Neuronal stem cell (in vitro differentiated cells): ENCODE data around the gene SULF2.
A peak's percentile ranks its signal among the peaks of the same experiment; 100 is the strongest.

Source experiments
- DNase-seq: peaks from one replicate; pipeline ENCODE4 v3.0.0-alpha.2; 2013; ENCODE audit warnings: low spot score
- H2AFZ ChIP-seq: one replicate; pipeline ENCODE4 v1.6.1; 2013; ENCODE audit warnings: mild to moderate bottlenecking, low read length, inconsistent platforms
- H2AK5ac ChIP-seq: 2 replicates; pipeline ENCODE4 v1.6.1; 2013; ENCODE audit warnings: low read depth, mild to moderate bottlenecking, inconsistent platforms, low read length, moderate library complexity, mixed read lengths
- H2BK120ac ChIP-seq: 2 replicates; pipeline ENCODE4 v1.6.1; 2013; ENCODE audit warnings: low read depth, mild to moderate bottlenecking, inconsistent platforms, low read length, moderate library complexity, mixed read lengths
- H2BK12ac ChIP-seq: one replicate; pipeline ENCODE4 v1.6.1; 2013; ENCODE audit warnings: low read length, inconsistent platforms
- H2BK15ac ChIP-seq: 2 replicates; pipeline ENCODE4 v1.6.1; 2013; ENCODE audit warnings: mild to moderate bottlenecking, low read length, inconsistent platforms, mixed read lengths
- H2BK5ac ChIP-seq: one replicate; pipeline ENCODE4 v1.6.1; 2013; ENCODE audit warnings: inconsistent platforms, mild to moderate bottlenecking, low read length, moderate library complexity
- H3K14ac ChIP-seq: one replicate; pipeline ENCODE4 v1.6.1; 2013; ENCODE audit warnings: low read length, inconsistent platforms
- H3K18ac ChIP-seq: 2 replicates; pipeline ENCODE4 v1.6.1; 2013; ENCODE audit warnings: low read length, inconsistent platforms
- H3K23ac ChIP-seq: 2 replicates; pipeline ENCODE4 v1.6.1; 2013; ENCODE audit warnings: low read depth, mild to moderate bottlenecking, mixed read lengths, low read length, inconsistent platforms; ENCODE audit not compliant: poor library complexity
- H3K27ac ChIP-seq: replicated peaks from 3 replicates; pipeline ENCODE4 v1.5.1; 2013; ENCODE audit warnings: low read length, inconsistent platforms
- H3K27me3 ChIP-seq, 3 experiments: 2 replicates each; pipeline ENCODE4 v1.6.1; 2013; ENCODE audit warnings: low read length in 3 of 3, mild to moderate bottlenecking in 2 of 3, inconsistent platforms in 1 of 3, low read depth in 1 of 3, mixed read lengths in 1 of 3, moderate library complexity in 1 of 3; ENCODE audit not compliant: control insufficient read depth in 3 of 3, insufficient read depth in 3 of 3
- H3K36me3 ChIP-seq, 2 donors: replicated peaks in 1 of 2; 2 replicates each; pipeline ENCODE4 v1.6.1; 2013; ENCODE audit warnings: low read length in 2 of 2; ENCODE audit not compliant: control insufficient read depth in 2 of 2, insufficient read depth in 2 of 2
- H3K4ac ChIP-seq: 2 replicates; pipeline ENCODE4 v1.6.1; 2013; ENCODE audit warnings: inconsistent platforms, mild to moderate bottlenecking, low read length, moderate library complexity
- H3K4me1 ChIP-seq, 2 donors: 1 replicate in 1 of 2; 2 replicates in 1 of 2; pipeline ENCODE4 v1.6.1; 2013; ENCODE audit warnings: low read length in 2 of 2, low read depth in 1 of 2; ENCODE audit not compliant: control insufficient read depth in 2 of 2, insufficient read depth in 1 of 2
- H3K4me2 ChIP-seq: one replicate; pipeline ENCODE4 v1.6.1; 2013; ENCODE audit warnings: mild to moderate bottlenecking, low read length, inconsistent platforms; ENCODE audit not compliant: insufficient read depth, poor library complexity, severe bottlenecking
- H3K4me3 ChIP-seq, 2 donors: 2 replicates each; pipeline ENCODE4 v1.5.1; 2013; ENCODE audit warnings: low read length in 2 of 2, mild to moderate bottlenecking in 2 of 2, inconsistent platforms in 1 of 2, moderate library complexity in 1 of 2
- H3K79me1 ChIP-seq: one replicate; pipeline ENCODE4 v1.6.1; 2013; ENCODE audit warnings: low read depth, mild to moderate bottlenecking, inconsistent platforms, low read length, moderate library complexity
- H3K9ac ChIP-seq: one replicate; pipeline ENCODE4 v1.6.1; 2013; ENCODE audit warnings: mild to moderate bottlenecking, low read depth, low read length, inconsistent platforms; ENCODE audit not compliant: poor library complexity
- H3K9me3 ChIP-seq, 2 donors: replicated peaks in 1 of 2; 2 replicates each; pipeline versions ENCODE3 to v1.6.1; 2013; ENCODE audit warnings: low read length in 2 of 2, mild to moderate bottlenecking in 2 of 2, inconsistent platforms in 1 of 2, low read depth in 1 of 2, mixed read lengths in 1 of 2, moderate library complexity in 1 of 2; ENCODE audit not compliant: control insufficient read depth in 2 of 2, insufficient read depth in 1 of 2
- H4K8ac ChIP-seq: one replicate; pipeline ENCODE4 v1.6.1; 2013; ENCODE audit warnings: low read depth, mild to moderate bottlenecking, inconsistent platforms, low read length, moderate library complexity
- H4K91ac ChIP-seq: one replicate; pipeline ENCODE4 v1.6.1; 2013; ENCODE audit warnings: low read length, low read depth, mild to moderate bottlenecking, inconsistent platforms; ENCODE audit not compliant: poor library complexity
- WGBS, 2 donors: extraction: QIAGEN DNeasy Blood & Tissue Kit; methylation state at CpG; one replicate each; pipeline ENCODE4 v1.1.7; 2013; ENCODE audit warnings: missing lambda C conversion rate in 2 of 2, mixed read lengths in 1 of 2; ENCODE audit not compliant: insufficient read length in 2 of 2, insufficient replicate concordance in 1 of 2; ENCODE audit errors: extremely low coverage in 2 of 2; 5-methylcytosine and 5-hydroxymethylcytosine counted together

SULF2 gene

GRCh38 chr20:47676912-47677634 lies 108.2 kb downstream of the SULF2 start:
- H3K4me2 ChIP-seq: no peak overlapping the region
- no peak for DNase-seq
- H3K9ac ChIP-seq: no peak overlapping the region
- no peak overlapping the region for H3K23ac ChIP-seq
- H2BK12ac ChIP-seq: no peak overlapping the region
- H3K36me3 ChIP-seq: peaks cover 3 to 23% of the 10 kb centered on the region in 2 donors
- no peaks in the 10 kb centered on the region for H3K9me3 ChIP-seq
- no peak overlapping the region for H2BK5ac ChIP-seq
- no peak overlapping the region for H3K18ac ChIP-seq
- no peak overlapping the region for H2AFZ ChIP-seq
- H2BK120ac ChIP-seq: no peak overlapping the region
- WGBS, 2 donors: no CpG with 5 or more reads among the region's 18 CpGs
- H2AK5ac ChIP-seq: peak overlapping the region; percentile 73
- H3K14ac ChIP-seq: no peak overlapping the region
- no peaks in the 10 kb centered on the region for H3K27me3 ChIP-seq
- H2BK15ac ChIP-seq: peak overlapping the region; percentile 9
- no peak overlapping the region for H4K91ac ChIP-seq
- no peak overlapping the region for H4K8ac ChIP-seq
- H3K79me1 ChIP-seq: no peaks in the 10 kb centered on the region
- no peaks in the 10 kb centered on the region for H3K4me1 ChIP-seq
- no peak overlapping the region for H3K27ac ChIP-seq
- H3K4me3 ChIP-seq: no peak overlapping the region
- H3K4ac ChIP-seq: no peak overlapping the region

DNA sequence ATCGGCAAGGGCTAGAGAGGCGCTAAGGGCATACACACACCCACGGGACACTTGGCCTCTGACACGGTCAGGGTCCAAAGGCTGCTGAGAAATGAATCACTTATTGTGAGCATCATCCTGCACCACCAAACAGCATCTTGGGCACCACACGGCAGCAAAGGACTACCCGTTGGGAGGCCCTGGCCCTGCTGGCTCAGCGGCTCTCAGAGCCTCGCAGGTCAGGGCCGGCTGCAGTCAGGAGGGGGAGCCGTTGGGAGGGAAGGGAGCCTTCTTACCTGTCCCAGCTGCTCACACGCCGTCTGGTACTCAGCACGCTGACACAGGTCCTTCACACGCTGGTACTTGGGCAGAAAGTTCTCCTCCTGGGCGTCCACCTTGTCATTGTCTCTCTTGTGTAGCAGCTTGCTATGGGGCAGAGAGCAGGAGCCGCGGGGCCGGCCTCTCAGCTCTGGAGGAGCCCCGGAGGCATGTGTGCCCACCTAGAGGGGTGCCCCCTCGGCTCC lies 109.0 kb downstream of the SULF2 start:
- H2BK15ac ChIP-seq: no peak overlapping the region
- H2BK5ac ChIP-seq: no peak overlapping the region
- H4K91ac ChIP-seq: no peak overlapping the region
- H3K4ac ChIP-seq: no peak overlapping the region
- no peaks in the 10 kb centered on the region for H3K79me1 ChIP-seq
- no peak overlapping the region for H4K8ac ChIP-seq
- H3K27me3 ChIP-seq: no peaks in the 10 kb centered on the region
- H2AK5ac ChIP-seq: no peak overlapping the region
- H2BK120ac ChIP-seq: no peak overlapping the region
- H2AFZ ChIP-seq: no peak overlapping the region
- no peak overlapping the region for H3K9ac ChIP-seq
- no peak overlapping the region for H3K27ac ChIP-seq
- peaks cover 2 to 27% of the 10 kb centered on the region in 2 donors for H3K36me3 ChIP-seq
- H3K4me1 ChIP-seq: no peaks in the 10 kb centered on the region
- H3K4me3 ChIP-seq: no peak overlapping the region
- WGBS, 2 donors: no CpG with 5 or more reads among the region's 20 CpGs
- no peak for DNase-seq
- no peaks in the 10 kb centered on the region for H3K9me3 ChIP-seq
- no peak overlapping the region for H3K18ac ChIP-seq
- H2BK12ac ChIP-seq: no peak overlapping the region
- no peak overlapping the region for H3K14ac ChIP-seq
- no peak overlapping the region for H3K4me2 ChIP-seq
- H3K23ac ChIP-seq: no peak overlapping the region

DNA sequence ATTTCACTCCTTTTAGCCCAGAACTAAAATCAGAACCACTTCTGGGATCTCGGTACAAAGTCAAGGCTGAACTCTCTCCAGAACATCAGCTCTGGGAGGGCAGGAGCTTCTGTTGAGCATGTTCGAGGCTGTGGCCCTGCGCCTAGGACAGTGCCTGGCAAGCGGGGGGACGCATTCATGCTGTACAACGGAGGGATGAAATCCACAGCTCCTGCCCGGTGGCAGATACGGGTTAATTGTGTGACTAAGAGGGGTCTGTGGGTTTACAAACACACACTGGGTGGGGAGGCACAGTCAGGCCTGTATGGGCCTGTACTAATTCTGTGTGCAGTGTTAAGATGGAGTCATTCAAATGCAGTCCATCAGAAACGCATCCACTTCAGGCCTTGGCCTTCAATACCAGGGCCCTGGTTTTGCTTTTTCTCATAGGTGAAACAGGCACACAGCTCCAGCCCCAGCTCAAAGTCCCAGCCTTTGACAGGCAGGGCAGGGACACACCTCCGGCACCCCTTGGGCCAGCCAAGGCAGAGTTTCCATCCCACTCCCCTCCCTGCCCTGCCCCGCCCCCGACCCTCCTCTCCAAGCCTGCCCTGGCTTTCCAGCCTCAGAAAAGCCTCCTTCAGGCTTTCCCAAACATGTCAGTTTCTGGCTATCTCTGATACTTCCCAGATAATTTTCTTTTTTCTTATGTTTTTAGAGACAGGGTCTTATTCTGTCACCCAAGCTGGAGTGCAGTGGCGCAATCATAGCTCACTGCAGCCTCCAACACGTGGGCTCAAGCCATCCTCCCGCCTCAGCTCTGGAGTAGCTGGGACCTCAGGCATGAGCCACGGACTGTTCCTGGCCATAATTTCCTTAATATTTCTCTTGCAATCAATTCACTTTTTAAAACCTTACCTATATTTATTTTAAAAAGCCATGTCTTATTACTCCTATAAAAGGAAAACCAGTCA lies 109.8 kb downstream of the SULF2 start:
- no peak overlapping the region for H3K18ac ChIP-seq
- peaks cover 2 to 24% of the 10 kb centered on the region in 2 donors for H3K36me3 ChIP-seq
- H2BK12ac ChIP-seq: no peak overlapping the region
- no peak overlapping the region for H3K4me2 ChIP-seq
- WGBS, 2 donors: no CpG with 5 or more reads among the region's 16 CpGs
- no peaks in the 10 kb centered on the region for H3K79me1 ChIP-seq
- H2BK15ac ChIP-seq: peak overlapping the region; percentile 43
- no peak overlapping the region for H3K23ac ChIP-seq
- H2AK5ac ChIP-seq: no peak overlapping the region
- no peak overlapping the region for H2BK120ac ChIP-seq
- H2AFZ ChIP-seq: no peak overlapping the region
- no peak overlapping the region for H3K4me3 ChIP-seq
- no peak overlapping the region for H3K14ac ChIP-seq
- H3K27me3 ChIP-seq: no peaks in the 10 kb centered on the region
- no peak overlapping the region for H2BK5ac ChIP-seq
- no peak overlapping the region for H3K9ac ChIP-seq
- no peak overlapping the region for H3K27ac ChIP-seq
- no peak overlapping the region for H4K8ac ChIP-seq
- no peak for DNase-seq
- no peak overlapping the region for H3K4ac ChIP-seq
- H4K91ac ChIP-seq: no peak overlapping the region
- no peaks in the 10 kb centered on the region for H3K9me3 ChIP-seq
- H3K4me1 ChIP-seq: no peaks in the 10 kb centered on the region

- H3K27ac ChIP-seq: no peak overlapping the region
- peaks cover 2 to 24% of the 10 kb centered on the region in 2 donors for H3K36me3 ChIP-seq
- no peak overlapping the region for H3K4me2 ChIP-seq
- no peak overlapping the region for H2BK5ac ChIP-seq
- H2AFZ ChIP-seq: no peak overlapping the region
- no peaks in the 10 kb centered on the region for H3K4me1 ChIP-seq
- no peak for DNase-seq
- H2AK5ac ChIP-seq: no peak overlapping the region
- H4K8ac ChIP-seq: peak overlapping the region; percentile 19
- H3K23ac ChIP-seq: no peak overlapping the region
- H2BK15ac ChIP-seq: no peak overlapping the region
- no peak overlapping the region for H2BK12ac ChIP-seq
- peak overlapping the region; percentile 32 for H3K18ac ChIP-seq
- WGBS, 2 donors: no CpG with 5 or more reads among the region's 14 CpGs
- H3K4ac ChIP-seq: no peak overlapping the region
- no peak overlapping the region for H4K91ac ChIP-seq
- H3K14ac ChIP-seq: no peak overlapping the region
- H3K9me3 ChIP-seq: no peaks in the 10 kb centered on the region
- no peak overlapping the region for H2BK120ac ChIP-seq
- peak overlapping the region; percentile 36 for H3K9ac ChIP-seq
- no peaks in the 10 kb centered on the region for H3K79me1 ChIP-seq
- H3K4me3 ChIP-seq: no peak overlapping the region
- H3K27me3 ChIP-seq: no peaks in the 10 kb centered on the region
Observed at GRCh38 chr20:47674686-47675085, 110.6 kb downstream of the SULF2 start.
